Activated T-helper 2 cell treated with anti-CD3 and anti-CD28 coated beads, Interferon-gamma antibody, Interleukin-2, Interleukin-4, amounts not matched to agents 10 μg/mL and 5 μg/mL and 100 μg/mL, durations not matched to agents 14 hours and 24 hours and 36 hours (primary cell): ENCODE data around the gene PSPH. TPM values are rescaled to one million over a fixed set of nuclear protein-coding genes. Genes with fewer than 3 reads are reported as not detected.

ENCODE experiments used
- total RNA-seq: library from RNA; stranded (reverse); gene quantifications from 2 replicates; pipeline ENCODE4 v1.2.3, GENCODE V29; 2022

PSPH gene
- total RNA-seq, 1 donor from 2014 or later = 20.8 TPM

Other genes starting within 250 kb of the PSPH start
- not detected in 2 replicates for gene SEPTIN14, start 188.7 kb downstream of the PSPH start, total RNA-seq
- gene ZNF713, start 164.0 kb downstream of the PSPH start, total RNA-seq = 1.7 and 2.9 TPM in 2 replicates
- 28.3 and 29.4 TPM in 2 replicates for gene MRPS17, start 99.6 kb downstream of the PSPH start, total RNA-seq
- 52.3 and 56.3 TPM in 2 replicates for gene NIPSNAP2, start 86.9 kb downstream of the PSPH start, total RNA-seq
- 259 and 263 TPM in 2 replicates for gene CCT6A, start 321 bp upstream of the PSPH start, total RNA-seq
- 153 and 158 TPM in 2 replicates for gene SUMF2, start 12.8 kb upstream of the PSPH start, total RNA-seq
- gene PHKG1, start 41.5 kb upstream of the PSPH start, total RNA-seq = 2.5 and 3.6 TPM in 2 replicates
- gene CHCHD2, start 55.0 kb upstream of the PSPH start, total RNA-seq = 660 TPM in 2 replicates
- not detected in 2 replicates for gene NUPR2, start 65.0 kb upstream of the PSPH start, total RNA-seq